GM19240 (cell line): ENCODE data around the gene ZNF492.

Experiments
- DNase-seq: peaks from one replicate; pipeline ENCODE4 v3.0.0; 2011; ENCODE audit warnings: low spot score; ENCODE audit not compliant: insufficient read length

The ZNF492 gene

GRCh38 chr19:22633706-22634449 lies at the start of gene ZNF492:
TSS of gene ZNF492 (plus strand) at chr19:22634324. CDS start at chr19:22653400, 19,076 bp downstream.
- DNase-seq: peak; percentile 42

DNA sequence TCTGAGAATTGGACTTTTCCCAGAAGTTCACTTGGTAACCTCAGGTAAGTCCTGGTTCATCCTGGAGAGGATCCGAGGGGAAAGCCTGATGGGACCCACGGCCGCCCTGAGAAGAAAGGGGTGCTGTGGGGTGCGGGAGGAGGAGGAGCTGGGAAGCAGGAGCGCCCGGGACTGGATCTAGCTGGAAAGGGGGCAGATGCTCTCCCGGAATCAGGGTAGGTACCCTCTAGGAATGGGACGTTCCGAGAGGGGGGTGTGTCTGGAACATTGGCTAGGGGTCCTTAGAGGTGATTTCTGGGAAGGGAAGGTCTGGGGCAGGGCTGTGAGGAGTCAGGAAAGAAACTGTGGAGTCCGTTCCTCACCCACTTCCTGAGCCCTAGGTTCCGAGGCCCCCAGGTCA lies 38.7 kb upstream of the ZNF492 start:
- no peak for DNase-seq

DNA sequence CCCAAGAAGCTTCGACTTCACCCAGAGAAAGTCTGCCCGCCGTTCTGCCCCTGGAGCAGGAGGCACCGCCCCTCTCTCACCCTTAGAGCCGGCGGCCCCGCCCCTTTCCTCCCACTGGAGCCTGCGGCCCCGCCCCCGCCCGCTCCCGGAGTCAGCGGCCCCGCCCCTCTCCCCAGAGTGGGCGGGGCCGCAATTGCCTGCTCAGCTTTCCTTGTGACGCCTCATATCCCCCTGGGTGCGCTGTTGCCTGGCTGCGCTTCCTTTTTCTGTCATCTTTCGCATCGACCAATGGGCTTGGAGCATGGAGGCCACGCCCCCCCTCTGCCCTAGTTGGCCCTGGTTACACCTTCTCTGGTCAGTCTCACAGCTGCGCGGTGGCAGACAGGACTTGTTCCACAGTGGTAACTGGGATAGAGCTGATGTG lies 38.2 kb upstream of the ZNF492 start:
- DNase-seq: no peak

- no peak for DNase-seq
These were observed 33.2 kb upstream of the ZNF492 start for GRCh38 chr19:22600690-22601648.

DNA sequence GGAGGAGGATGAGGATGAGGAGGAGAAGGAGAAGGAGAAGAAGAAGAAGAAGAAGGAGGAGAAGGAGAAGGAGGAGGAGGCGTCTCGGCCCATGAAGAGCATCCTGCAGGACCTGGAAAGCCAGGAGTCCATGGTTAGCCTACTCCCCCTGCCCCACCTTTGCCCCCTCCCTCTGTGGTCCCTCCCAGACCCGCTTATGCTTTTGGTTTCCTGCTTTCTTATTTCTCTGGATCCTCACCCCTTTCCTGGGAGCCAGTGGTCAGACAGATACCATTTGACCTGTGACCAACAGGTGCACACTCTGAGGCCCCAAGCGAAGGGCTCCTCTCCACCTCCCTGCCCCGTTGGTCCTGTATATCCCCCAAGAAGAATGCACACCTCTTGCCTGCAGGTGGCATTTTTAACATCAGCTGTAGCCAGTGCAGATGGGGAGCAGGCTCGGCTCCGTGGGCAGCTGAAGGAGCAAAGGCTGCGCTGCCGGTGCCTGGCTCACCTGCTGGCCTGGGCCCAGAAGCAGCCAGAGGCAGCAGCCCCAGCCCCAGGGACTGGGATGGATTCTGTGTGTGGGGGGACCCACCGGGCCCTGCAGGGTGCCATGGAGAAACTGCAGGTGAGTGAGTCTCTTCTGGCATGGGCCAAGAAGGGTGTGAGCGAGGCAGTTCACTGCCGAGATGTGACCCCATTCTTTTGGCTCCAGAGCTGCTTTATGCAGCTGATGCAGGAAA lies 32.1 kb upstream of the ZNF492 start:
- DNase-seq: no peak

GRCh38 chr19:22602631-22603272 lies 31.4 kb upstream of the ZNF492 start:
- DNase-seq: no peak

DNA sequence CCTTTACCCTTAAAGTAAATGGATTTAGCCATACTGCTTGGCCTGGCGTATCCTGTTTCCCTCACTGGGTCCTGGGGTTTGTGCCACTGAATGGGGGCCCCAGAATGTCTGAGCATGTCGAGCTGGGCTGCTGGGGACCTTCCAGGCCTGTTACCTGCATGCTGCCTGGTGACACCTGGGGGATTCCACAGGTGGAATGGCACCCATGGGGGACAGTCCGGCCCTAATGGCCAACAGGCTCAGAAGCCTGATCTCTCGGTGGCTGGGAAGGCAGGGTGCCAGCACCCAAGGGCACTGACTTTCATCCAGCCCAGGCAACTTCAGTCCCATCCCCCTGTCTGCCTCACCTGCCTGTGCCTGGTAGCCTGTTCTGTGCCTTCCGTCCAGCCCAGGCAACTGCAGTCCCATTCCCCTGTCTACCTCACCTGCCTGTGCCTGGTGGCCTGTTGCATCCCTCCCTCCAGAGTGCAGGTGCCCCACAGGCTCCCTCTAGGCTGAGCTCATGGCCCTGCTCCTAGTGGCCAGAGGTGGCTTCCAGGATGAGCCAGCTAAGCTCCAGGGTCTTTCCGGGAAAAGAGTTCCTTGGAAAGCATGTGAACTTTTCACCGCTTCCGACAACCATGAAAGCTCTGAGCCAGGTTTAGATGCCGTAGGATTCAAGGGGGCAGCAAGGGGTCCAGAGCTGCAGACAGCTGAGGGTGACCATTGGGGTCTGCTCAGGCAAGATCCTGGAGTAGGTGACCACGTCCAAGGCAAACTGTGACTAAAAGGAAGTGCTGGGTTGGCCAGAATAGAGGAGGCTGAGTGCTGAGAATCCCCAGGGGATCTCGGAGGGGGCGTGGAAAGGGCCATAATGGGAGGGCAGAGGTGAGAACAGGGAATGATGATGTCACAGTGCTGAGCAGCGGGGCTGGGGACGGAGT lies 30.3 kb upstream of the ZNF492 start:
- DNase-seq: no peak

DNA sequence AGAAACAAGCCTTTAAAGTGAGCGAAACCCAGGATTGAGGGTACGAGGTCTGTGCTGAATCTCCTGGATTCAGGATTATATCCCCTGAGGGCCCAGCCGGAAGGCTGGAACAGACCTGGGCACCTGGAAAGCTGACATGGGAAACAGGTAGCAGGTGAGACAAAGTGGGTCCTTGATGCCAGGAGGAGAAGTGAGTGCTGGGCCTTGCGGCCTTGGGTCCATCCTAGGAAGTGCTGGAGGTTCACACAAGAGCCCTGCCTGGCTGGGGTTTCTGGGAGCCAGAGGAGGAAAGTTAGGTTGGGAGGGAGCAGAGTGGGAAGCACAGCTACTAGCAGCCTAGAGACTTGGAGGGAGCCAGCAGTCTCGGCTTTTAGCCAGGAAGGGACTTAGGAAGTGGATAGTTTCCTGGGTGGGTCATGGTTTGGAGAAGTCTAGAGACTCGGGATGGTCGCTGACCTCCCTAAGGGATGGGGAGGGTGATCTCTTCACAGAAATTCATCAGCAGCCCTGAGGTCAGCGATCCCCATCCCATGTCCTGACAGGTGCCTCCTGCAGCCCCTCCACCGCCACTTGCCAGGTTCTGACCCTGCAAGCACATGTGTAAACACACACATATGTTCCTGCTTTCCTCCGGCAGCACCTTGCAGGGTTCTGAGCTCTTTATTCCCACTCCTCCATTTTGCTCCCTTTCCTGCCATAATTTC lies 29.4 kb upstream of the ZNF492 start:
- no peak for DNase-seq

- no peak for DNase-seq
These were observed 28.6 kb upstream of the ZNF492 start for GRCh38 chr19:22605275-22606211.

DNA sequence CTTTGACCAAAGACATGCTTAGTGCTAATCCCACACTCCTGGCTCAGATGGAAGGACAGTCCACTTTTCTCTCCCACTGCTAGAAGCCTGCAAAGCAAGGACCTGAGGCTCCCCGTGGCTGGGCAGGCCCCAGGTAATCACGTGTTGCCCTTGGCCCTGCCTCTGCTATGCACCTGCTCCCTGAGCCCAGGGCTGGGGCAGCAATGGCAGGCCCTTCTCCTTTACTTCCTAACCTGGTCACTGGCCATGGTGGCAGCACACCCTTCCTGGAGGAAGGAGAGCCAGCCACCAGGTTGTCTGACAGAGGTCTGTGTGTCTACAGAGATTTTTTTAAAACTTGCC lies 27.9 kb upstream of the ZNF492 start:
- DNase-seq: no peak

DNA sequence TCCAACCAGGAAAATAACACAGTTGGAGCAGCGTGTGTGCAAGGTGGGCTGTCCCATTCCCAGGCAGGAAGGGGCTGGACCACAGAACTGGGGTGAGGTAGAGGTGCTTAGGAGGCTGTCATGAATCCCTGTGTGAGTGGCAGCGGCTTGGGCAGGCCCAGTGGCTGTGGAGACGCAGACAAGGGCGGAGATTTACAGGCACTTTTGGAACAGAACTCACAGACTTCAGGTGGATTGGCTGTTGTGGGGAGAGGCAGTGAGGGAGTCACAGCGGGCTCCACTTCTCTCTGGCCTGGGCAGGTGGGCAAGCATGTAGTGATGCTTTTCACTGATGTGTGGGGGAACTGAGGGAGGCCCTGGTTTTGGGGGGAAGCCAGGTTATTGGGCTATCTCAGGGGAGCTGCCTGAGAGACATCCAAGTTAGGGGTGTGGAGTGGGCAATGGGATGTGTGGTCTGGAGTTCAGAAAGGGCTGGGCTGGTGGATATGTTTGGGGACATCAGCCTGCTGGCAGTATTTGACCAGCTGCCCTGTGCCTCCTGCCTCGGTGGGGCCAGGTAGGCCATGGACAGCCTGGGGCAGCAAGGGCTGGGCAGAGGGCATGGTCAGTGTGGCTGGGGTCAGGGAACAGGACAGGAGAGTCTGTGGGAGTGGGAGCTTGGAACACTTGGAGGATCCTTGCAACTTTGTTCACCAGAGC lies 27.0 kb upstream of the ZNF492 start:
- DNase-seq: no peak

GRCh38 chr19:22607653-22608430 lies 26.3 kb upstream of the ZNF492 start:
- DNase-seq: no peak

- no peak for DNase-seq
These were observed 25.7 kb upstream of the ZNF492 start for GRCh38 chr19:22608441-22608840.

DNA sequence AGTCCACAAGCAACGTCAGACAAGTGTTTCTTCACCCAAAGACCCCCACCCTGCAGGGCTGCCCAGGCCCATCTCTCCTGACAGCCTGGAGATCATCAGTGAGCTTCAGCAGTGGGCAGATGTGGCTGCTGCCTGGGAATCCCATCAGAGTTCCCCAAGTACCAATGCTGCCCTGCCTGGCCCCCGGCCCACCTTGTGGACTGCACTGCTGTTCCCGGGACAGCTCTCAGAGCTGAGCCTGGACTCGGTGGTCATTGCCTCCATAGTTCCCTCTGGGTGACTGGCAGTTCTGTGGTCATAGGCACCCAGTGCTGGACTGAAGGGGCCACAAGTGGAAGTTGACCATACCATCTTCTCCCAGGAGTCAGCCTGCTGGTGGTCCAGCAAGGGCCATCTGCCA lies 24.5 kb upstream of the ZNF492 start:
- DNase-seq: no peak

- no peak for DNase-seq
These were observed 24.0 kb upstream of the ZNF492 start for GRCh38 chr19:22610121-22610520.

DNA sequence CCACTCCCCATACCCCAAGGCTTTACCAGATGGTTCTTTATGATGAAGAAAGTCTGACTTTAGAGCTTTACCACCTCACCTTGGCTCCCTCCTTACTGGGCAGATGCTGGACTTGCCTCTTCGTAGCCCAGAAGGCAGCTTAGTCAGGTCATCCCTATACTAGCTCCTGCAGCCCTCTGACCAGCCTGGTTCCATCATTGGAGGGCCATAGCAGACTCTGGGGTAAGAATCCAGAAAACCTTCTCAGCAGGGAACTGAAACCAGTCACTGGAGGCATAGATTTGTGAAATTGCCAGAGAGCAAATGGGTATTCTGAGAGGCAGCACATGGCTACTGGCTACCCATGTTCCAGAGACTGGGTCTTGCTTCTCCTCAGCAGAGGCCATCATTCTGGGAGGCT lies 21.8 kb upstream of the ZNF492 start:
- no peak for DNase-seq

DNA sequence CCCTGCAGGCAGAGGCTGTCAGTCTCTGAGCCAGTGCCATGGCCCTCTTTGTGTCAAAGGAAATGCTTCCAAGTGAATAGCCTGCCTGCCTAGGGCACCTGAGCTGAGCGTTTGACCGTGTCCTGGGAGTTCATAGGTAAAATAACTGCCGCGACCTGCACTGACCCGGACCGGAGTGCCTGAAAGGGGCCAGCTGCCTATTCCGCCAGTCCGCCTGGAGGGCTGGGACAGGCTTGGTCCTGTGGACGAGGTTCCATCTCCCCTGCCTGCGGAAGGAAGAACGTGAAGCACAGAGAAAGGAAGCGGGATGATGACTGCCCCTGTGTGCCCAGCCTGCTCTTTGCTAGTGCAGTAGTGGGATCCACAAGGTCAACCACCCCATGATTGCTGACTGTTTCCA lies 17.5 kb upstream of the ZNF492 start:
- DNase-seq: no peak
